ENCODE data around the gene TMEM167A. TPM values are rescaled to one million over a fixed set of nuclear protein-coding genes. Genes with fewer than 3 reads are reported as not detected.
A peak's percentile ranks its signal among the peaks of the same experiment; 100 is the strongest.

TMEM167A gene
- polyA plus RNA-seq, 3 donors = 50.3 to 337 (median 288) TPM

GRCh38 chr5:83003791-83004190 is 73.4 kb downstream of the TMEM167A start:
- H3K4me1 Mint-ChIP-seq = no peaks in the 10 kb centered on the region

More at GRCh38 chr5:83003791-83004190, 73.4 kb downstream of the TMEM167A start:
- H3K27ac ChIP-seq (ENCODE audit: low read depth in 1 of 2, low read length in 2 of 2) = no peak overlapping the region
- Mint-ChIP-seq H3K9me3 (peaks cover 0 to 4% (median 0%) of the 10 kb centered on the region in 7 donors), H3K36me3 (peaks cover 0 to 3% of the 10 kb centered on the region in 2 donors), H3K4me3 (no peak overlapping the region), H3K27ac (no peak overlapping the region), H3K27me3 (ENCODE audit: low read depth in 3 of 3) (peaks cover 1 to 3% (median 2%) of the 10 kb centered on the region in 3 donors)
- intact Hi-C loops (cut with micrococcal nuclease) = no loop called here
- no peaks in the 10 kb centered on the region for H3K9me3 ChIP-seq (replicated peaks in 1 of 2; ENCODE audit: control insufficient read depth in 1 of 2, insufficient read depth in 1 of 2, low read length in 2 of 2)
- H3K4me1 ChIP-seq (ENCODE audit: control insufficient read depth in 1 of 2, insufficient read depth in 2 of 2, low read length in 2 of 2) = no peaks in the 10 kb centered on the region
- no peak overlapping the region for H3K9ac ChIP-seq (ENCODE audit: insufficient read depth, low read length, poor library complexity, severe bottlenecking)
- no peaks in the 10 kb centered on the region for H4K20me1 ChIP-seq (ENCODE audit: insufficient read depth, low read length)
- no peaks in the 10 kb centered on the region for H3K27me3 ChIP-seq (ENCODE audit: control insufficient read depth in 2 of 2, insufficient read depth in 2 of 2, low read length in 2 of 2)
- no peaks in the 10 kb centered on the region for H3K79me2 ChIP-seq (ENCODE audit: insufficient read depth, low read length)
- H3K4me3 ChIP-seq (replicated peaks in 1 of 3; ENCODE audit: low read depth in 2 of 3, low read length in 3 of 3) = no peak overlapping the region
- H3K4me2 ChIP-seq (replicated peaks; ENCODE audit: extremely low read depth, low read length, poor library complexity, severe bottlenecking) = no peak overlapping the region
- H3K36me3 ChIP-seq (replicated peaks in 1 of 2; ENCODE audit: control insufficient read depth in 1 of 2, insufficient read depth in 2 of 2, low read length in 2 of 2) = no peaks in the 10 kb centered on the region
- H2AFZ ChIP-seq (ENCODE audit: insufficient read depth, low read depth, low read length, poor library complexity, severe bottlenecking) = no peak overlapping the region
- TF ChIP-seq CTCF (IDR thresholded peaks at IDR 0.05) = no peak
- DNase-seq = no peak
- WGBS (ENCODE audit: insufficient coverage) = no CpG with 5 or more reads among the region's 2 CpGs

Small RNAs within 50 kb of the gene (small RNA-seq; reads per million reads assigned to genes)
- 1,302 reads per million, percentile 99 among the genes with 10 or more reads in this experiment for gene SCARNA18 (ENCODE audit: insufficient read length, low read depth)

Other genes starting within 250 kb of the TMEM167A start
- 10 to 100 TPM in 2 of 3 donors, 1 to 10 TPM in 1; 4.0 to 21.8 (median 16.3) TPM for gene XRCC4, start 153 bp upstream of the TMEM167A start, polyA plus RNA-seq

All from CD14-positive monocyte (primary cell).